Hepatocyte (in vitro differentiated cells): Measurements from ENCODE around the gene TCF7L2.

Experiments
- CTCF ChIP-seq: fragments of 200-600 bp; sonication (generic); IDR thresholded peaks from 2 replicates; pipeline ENCODE4 v1.5.1; 2016; ENCODE audit warnings: antibody characterized with exemption, mild to moderate bottlenecking; ENCODE audit not compliant: poor library complexity
- EZH2 ChIP-seq: fragments of 200-600 bp; sonication (generic); IDR thresholded peaks from 2 replicates; pipeline ENCODE4 v1.6.1; 2016; ENCODE audit warnings: antibody characterized with exemption, mild to moderate bottlenecking, borderline replicate concordance

- TF ChIP-seq CTCF (no peak), EZH2 (no peak)
These were observed 211.0 kb downstream of the TCF7L2 start for GRCh38 chr10:113161066-113161465.
